ENCODE measurements around the gene EPRS1. TPM values are rescaled to one million over a fixed set of nuclear protein-coding genes. Genes with fewer than 3 reads are reported as not detected.
A peak's percentile ranks its signal among the peaks of the same experiment; 100 is the strongest.

EPRS1 gene
- 10 to 100 TPM; 58.9 to 99.0 TPM for total RNA-seq
- polyA plus RNA-seq = 10 to 100 TPM; 42.6 to 51.1 TPM
- long read RNA-seq, donor 1, full-length matches to known transcripts = 4 of 19 reads
- long read RNA-seq, donor 1, partial matches to known transcripts = 15 of 19 reads
- long read RNA-seq, donor 1, other reads (novel, unspliced or antisense) = 0 of 19 reads
- long read RNA-seq, donor 2, partial matches to known transcripts = 0 of 3 reads
- long read RNA-seq, donor 2, other reads (novel, unspliced or antisense) = 0 of 3 reads
- long read RNA-seq, donor 3, partial matches to known transcripts = 7 of 9 reads
- long read RNA-seq, donor 3, other reads (novel, unspliced or antisense) = 0 of 9 reads
- long read RNA-seq, donor 4, partial matches to known transcripts = 19 of 22 reads
- long read RNA-seq, donor 4, other reads (novel, unspliced or antisense) = 0 of 22 reads
- long read RNA-seq, donor 5, full-length matches to known transcripts = 4 of 26 reads
- long read RNA-seq, donor 5, partial matches to known transcripts = 22 of 26 reads
- long read RNA-seq, donor 5, other reads (novel, unspliced or antisense) = 0 of 26 reads

DNA sequence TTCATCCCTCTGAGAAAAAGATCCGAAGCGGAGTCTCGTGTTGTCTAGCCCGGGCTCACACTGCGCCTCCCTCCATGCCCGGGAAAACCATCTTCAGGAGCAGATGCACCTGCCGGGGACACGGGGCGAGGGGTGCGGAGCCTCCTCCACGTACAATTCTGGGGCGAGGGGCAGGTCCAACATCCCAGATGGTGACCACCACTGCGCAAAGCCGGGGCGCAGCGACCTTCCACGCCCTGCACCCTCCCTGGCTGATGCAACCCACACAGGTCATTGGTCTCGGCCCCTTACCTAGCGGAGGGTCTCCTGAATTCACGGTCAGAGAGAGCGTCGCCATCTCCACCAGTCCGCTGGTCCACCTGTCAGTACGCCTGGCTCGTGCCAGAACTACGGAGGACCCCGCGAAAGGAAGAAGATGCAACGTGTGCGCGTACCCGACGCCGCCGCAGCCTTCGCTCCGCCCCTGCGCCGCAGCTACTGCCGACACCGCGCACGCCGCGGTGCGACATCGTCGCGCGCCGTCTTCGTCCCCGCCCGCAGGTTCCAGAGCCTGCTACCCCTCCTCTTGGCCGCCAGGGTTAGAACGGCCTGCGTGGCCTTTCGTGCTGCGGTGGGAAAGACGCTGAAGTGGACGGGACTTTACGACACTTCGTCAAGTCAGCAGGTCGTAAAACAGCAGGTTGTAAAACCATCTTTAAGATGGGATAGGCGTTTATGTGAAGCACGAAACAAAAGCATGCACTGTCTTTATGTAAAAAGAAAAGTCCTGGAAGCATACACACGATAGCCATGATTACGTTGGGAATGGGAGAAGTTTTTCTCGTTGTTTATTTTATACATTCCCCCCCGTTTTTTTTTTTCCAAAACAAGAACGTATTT, at the start of gene EPRS1:
TSS of gene EPRS1 (minus strand) at position 454 of the 879 bp plus-strand sequence. CDS start at position 337, 117 bp downstream.
- 0% methylated on average over 65 to 71 of the region's 71 CpGs for WGBS, 2 donors
- H3K36me3 ChIP-seq (ENCODE audit: control insufficient read depth in 4 of 4, insufficient read depth in 4 of 4, low read length in 4 of 4) = no peaks in the 10 kb centered on the region
- H3K4me3 ChIP-seq = peak within 1 kb of the TSS; percentile 92
- ATAC-seq (ENCODE audit: insufficient read depth, low FRiP score) (peak; percentile 100), DNase-seq (peak; percentile 95 to 98 (median 95))
- no peaks in the 10 kb centered on the region for H3K27me3 ChIP-seq (ENCODE audit: control insufficient read depth in 3 of 3, insufficient read depth in 3 of 3, low read length in 2 of 3)
- peaks cover 0 to 6% (median 0%) of the 10 kb centered on the region in 5 donors for H3K4me1 ChIP-seq (ENCODE audit: control insufficient read depth in 5 of 5, insufficient read depth in 5 of 5, low read length in 5 of 5)
- peak within 1 kb of the TSS; percentile 87 to 90 for H3K9ac ChIP-seq (ENCODE audit: insufficient read depth in 1 of 2, low read length in 2 of 2)
- H3K27ac ChIP-seq (ENCODE audit: low read depth in 1 of 2, low read length in 1 of 2) = peak within 1 kb of the TSS; percentile 59 to 94
- TF ChIP-seq CTCF (IDR thresholded peaks at IDR 0.05; ENCODE audit: control extremely low read depth, extremely low read depth) = peak; percentile 44
- H3K9me3 ChIP-seq (ENCODE audit: control insufficient read depth in 4 of 4, insufficient read depth in 3 of 4, low read length in 3 of 4) = no peaks in the 10 kb centered on the region

DNA sequence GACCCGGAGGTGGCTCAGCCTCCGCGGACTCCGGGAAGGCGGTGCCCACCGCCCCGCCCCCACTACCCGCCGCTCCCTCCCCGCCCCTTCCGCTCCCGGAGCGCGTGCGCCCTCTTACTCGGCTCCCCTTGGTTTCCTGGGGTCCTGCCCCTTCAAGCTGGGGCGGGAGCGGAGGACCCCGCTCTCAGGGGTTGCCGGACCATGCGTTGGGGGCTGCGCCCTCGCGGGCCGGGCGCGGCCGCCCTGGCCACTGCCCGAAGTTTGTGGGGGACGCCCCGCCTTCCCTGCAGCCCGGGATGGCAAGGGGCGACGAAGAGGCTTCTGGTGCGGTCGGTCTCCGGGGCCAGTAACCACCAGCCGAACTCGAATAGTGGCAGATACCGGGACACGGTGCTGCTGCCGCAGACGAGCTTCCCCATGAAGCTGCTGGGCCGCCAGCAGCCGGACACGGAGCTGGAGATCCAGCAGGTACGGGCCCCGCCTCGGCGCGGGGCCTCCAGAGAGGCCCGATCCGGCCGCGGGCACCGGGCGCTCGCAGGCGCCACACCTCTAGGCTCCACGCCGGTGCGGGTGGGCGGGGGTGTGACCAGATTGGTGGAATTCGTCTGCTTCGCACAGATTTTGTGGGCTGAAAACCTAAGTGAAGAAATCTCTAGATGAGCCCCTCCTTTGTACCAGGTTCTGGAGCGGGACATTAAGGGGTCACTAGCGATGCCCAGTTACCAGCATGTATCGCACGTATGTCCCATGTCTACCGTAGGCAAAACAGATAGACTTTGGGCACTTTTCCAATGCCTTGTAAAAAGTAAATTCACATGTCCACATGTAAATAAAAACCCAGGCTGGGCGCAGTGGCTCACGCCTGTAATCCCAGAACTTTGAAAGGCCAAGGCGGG, 48.0 kb upstream of the EPRS1 start, which contains the start of gene IARS2:
TSS of gene IARS2 (plus strand) at position 117 of the 896 bp plus-strand sequence. CDS start at position 202, 85 bp downstream.
- Histone ChIP-seq H3K4me1 (ENCODE audit: control insufficient read depth in 5 of 5, insufficient read depth in 5 of 5, low read length in 5 of 5) (peaks cover 3 to 14% (median 10%) of the 10 kb centered on the region in 5 donors), H3K36me3 (ENCODE audit: control insufficient read depth in 4 of 4, insufficient read depth in 4 of 4, low read length in 4 of 4) (peaks cover 0 to 6% (median 4%) of the 10 kb centered on the region in 4 donors), H3K4me3 (peak within 1 kb of the TSS; percentile 87), H3K27me3 (ENCODE audit: control insufficient read depth in 3 of 3, insufficient read depth in 3 of 3, low read length in 2 of 3) (no peaks in the 10 kb centered on the region), H3K9ac (ENCODE audit: insufficient read depth in 1 of 2, low read length in 2 of 2) (peak within 1 kb of the TSS; percentile 38 to 87), H3K9me3 (ENCODE audit: control insufficient read depth in 4 of 4, insufficient read depth in 3 of 4, low read length in 3 of 4) (no peaks in the 10 kb centered on the region), H3K27ac (ENCODE audit: low read depth in 1 of 2, low read length in 1 of 2) (peak within 1 kb of the TSS; percentile 75 to 88)
- 1 to 2% methylated on average over 58 to 73 of the region's 73 CpGs for WGBS, 2 donors
- TF ChIP-seq CTCF (IDR thresholded peaks at IDR 0.05; ENCODE audit: control extremely low read depth, extremely low read depth) = no peak
- DNase-seq (peak; percentile 89 to 94 (median 92)), ATAC-seq (ENCODE audit: insufficient read depth, low FRiP score) (peak; percentile 94)

DNA sequence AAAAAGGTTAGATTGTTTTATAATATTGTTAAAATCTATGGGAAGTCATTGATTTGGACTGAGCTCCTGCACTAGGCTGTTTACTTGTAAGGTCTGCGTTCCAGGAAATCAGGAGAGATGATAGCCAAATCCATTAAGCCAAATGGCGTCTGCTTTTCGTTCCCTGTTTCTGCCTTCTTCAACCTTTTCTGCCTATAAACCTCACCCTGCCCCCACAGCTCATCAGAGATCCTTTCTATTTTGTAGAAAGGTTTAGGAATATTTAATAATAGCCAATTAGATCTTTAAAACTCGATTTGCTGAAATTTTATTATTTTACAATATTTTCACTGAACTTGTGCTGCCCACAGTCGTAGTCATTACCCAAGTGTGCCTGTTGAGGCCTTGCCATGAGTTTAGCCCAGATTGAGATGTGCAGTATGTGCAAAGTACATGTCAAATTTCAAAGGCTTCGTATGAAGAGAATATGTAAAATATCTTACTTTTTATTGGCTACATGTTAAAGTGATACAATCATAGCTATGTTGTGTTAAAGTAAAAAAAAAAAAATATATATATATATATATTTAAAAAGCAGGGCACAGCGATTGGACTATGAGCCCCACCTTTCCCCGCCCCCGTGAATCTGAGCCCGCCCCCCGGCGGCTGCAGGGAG, 47.2 kb upstream of the EPRS1 start:
- WGBS, 2 donors = 26 to 41% methylated on average over 9 to 12 of the region's 12 CpGs
- TF ChIP-seq CTCF (IDR thresholded peaks at IDR 0.05; ENCODE audit: control extremely low read depth, extremely low read depth) = no peak
- peaks cover 3 to 14% (median 10%) of the 10 kb centered on the region in 5 donors for H3K4me1 ChIP-seq (ENCODE audit: control insufficient read depth in 5 of 5, insufficient read depth in 5 of 5, low read length in 5 of 5)
- peaks cover 0 to 6% (median 3%) of the 10 kb centered on the region in 4 donors for H3K36me3 ChIP-seq (ENCODE audit: control insufficient read depth in 4 of 4, insufficient read depth in 4 of 4, low read length in 4 of 4)
- H3K9me3 ChIP-seq (ENCODE audit: control insufficient read depth in 4 of 4, insufficient read depth in 3 of 4, low read length in 3 of 4) = no peaks in the 10 kb centered on the region
- ATAC-seq (ENCODE audit: insufficient read depth, low FRiP score) = no peak
- no peak overlapping the region for H3K4me3 ChIP-seq
- DNase-seq = no peak
- no peak overlapping the region for H3K27ac ChIP-seq (ENCODE audit: low read depth in 1 of 2, low read length in 1 of 2)
- no peaks in the 10 kb centered on the region for H3K27me3 ChIP-seq (ENCODE audit: control insufficient read depth in 3 of 3, insufficient read depth in 3 of 3, low read length in 2 of 3)
- peak overlapping the region in 1 of 2 donors; percentile 13 for H3K9ac ChIP-seq (ENCODE audit: insufficient read depth in 1 of 2, low read length in 2 of 2)

Measured in lung (tissue), 16 donors.